H9 (cell line): Measurements from ENCODE around the gene CLPSL1. TPM values are rescaled to one million over a fixed set of nuclear protein-coding genes. Genes with fewer than 3 reads are reported as not detected.

Experiments
- DNase-seq: peaks from one replicate; pipeline ENCODE4 v3.0.0-alpha.2; 2017
- H2AFZ ChIP-seq: one replicate; pipeline ENCODE4 v1.6.1; 2013; ENCODE audit warnings: mild to moderate bottlenecking, low read length, control low read depth, moderate library complexity
- H2AK5ac ChIP-seq: 2 replicates; pipeline ENCODE4 v1.6.1; 2013; ENCODE audit warnings: low read length, control low read depth, mixed read lengths; ENCODE audit not compliant: insufficient read length
- H2BK120ac ChIP-seq: one replicate; pipeline ENCODE4 v1.6.1; 2013; ENCODE audit warnings: low read depth, mild to moderate bottlenecking, low read length, control low read depth, inconsistent platforms; ENCODE audit not compliant: poor library complexity, severe bottlenecking
- H2BK12ac ChIP-seq: 2 replicates; pipeline ENCODE4 v1.6.1; 2013; ENCODE audit warnings: low read length, control low read depth, mixed read lengths, low read depth; ENCODE audit not compliant: insufficient read length
- H2BK15ac ChIP-seq: 2 replicates; pipeline ENCODE4 v1.6.1; 2013; ENCODE audit warnings: low read depth, low read length, control low read depth
- H2BK20ac ChIP-seq: one replicate; pipeline ENCODE4 v1.6.1; 2013; ENCODE audit warnings: low read depth, mild to moderate bottlenecking, low read length, control low read depth, inconsistent platforms; ENCODE audit not compliant: poor library complexity, severe bottlenecking
- H2BK5ac ChIP-seq: 2 replicates; pipeline ENCODE4 v1.6.1; 2013; ENCODE audit warnings: low read length, control low read depth, mixed read lengths; ENCODE audit not compliant: insufficient read length
- H3K14ac ChIP-seq: 2 replicates; pipeline ENCODE4 v1.6.1; 2013; ENCODE audit warnings: low read length, control low read depth; ENCODE audit not compliant: insufficient read depth
- H3K18ac ChIP-seq: 2 replicates; pipeline ENCODE4 v1.6.1; 2013; ENCODE audit warnings: low read depth, mild to moderate bottlenecking, mixed read lengths, low read length, control low read depth; ENCODE audit not compliant: insufficient read length
- H3K23ac ChIP-seq: 2 replicates; pipeline ENCODE4 v1.6.1; 2013; ENCODE audit warnings: low read length, control low read depth, mixed read lengths, low read depth; ENCODE audit not compliant: insufficient read length
- H3K23me2 ChIP-seq: 2 replicates; pipeline ENCODE4 v1.6.1; 2013; ENCODE audit warnings: low read depth, mild to moderate bottlenecking, mixed read lengths, low read length, control low read depth; ENCODE audit not compliant: insufficient read length, poor library complexity, severe bottlenecking
- H3K27ac ChIP-seq: 2 replicates; pipeline ENCODE4 v1.5.1; 2013; ENCODE audit warnings: low read length, control low read depth, mixed read lengths, low read depth; ENCODE audit not compliant: insufficient read length
- H3K27me3 ChIP-seq: 2 replicates; pipeline ENCODE4 v1.6.1; 2013; ENCODE audit warnings: low read length, control low read depth, inconsistent platforms; ENCODE audit not compliant: insufficient read depth
- H3K4ac ChIP-seq: 2 replicates; pipeline ENCODE4 v1.6.1; 2013; ENCODE audit warnings: low read depth, mild to moderate bottlenecking, control low read depth, inconsistent platforms, low read length, moderate library complexity
- H3K4me1 ChIP-seq: 2 replicates; pipeline ENCODE4 v1.6.1; 2013; ENCODE audit warnings: low read length, control low read depth, inconsistent platforms; ENCODE audit not compliant: insufficient read depth
- H3K4me2 ChIP-seq: 2 replicates; pipeline ENCODE4 v1.6.1; 2013; ENCODE audit warnings: low read length, control low read depth, mixed read lengths; ENCODE audit not compliant: insufficient read length, insufficient read depth
- H3K56ac ChIP-seq: 2 replicates; pipeline ENCODE4 v1.6.1; 2013; ENCODE audit warnings: low read depth, mild to moderate bottlenecking, mixed read lengths, low read length, control low read depth; ENCODE audit not compliant: insufficient read length
- H3K79me1 ChIP-seq: 2 replicates; pipeline ENCODE4 v1.6.1; 2013; ENCODE audit warnings: low read depth, mild to moderate bottlenecking, moderate library complexity, low read length, control low read depth, inconsistent platforms; ENCODE audit not compliant: insufficient read depth, poor library complexity, severe bottlenecking
- H3K79me2 ChIP-seq: 2 replicates; pipeline ENCODE4 v1.6.1; 2013; ENCODE audit warnings: low read length, control low read depth, inconsistent platforms; ENCODE audit not compliant: insufficient read depth
- H3K9ac ChIP-seq: 2 replicates; pipeline ENCODE4 v1.6.1; 2013; ENCODE audit warnings: low read length, control low read depth, mixed read lengths; ENCODE audit not compliant: insufficient read length; ENCODE audit errors: extremely low read depth
- H3K9me3 ChIP-seq: one replicate; pipeline ENCODE4 v1.6.1; 2013; ENCODE audit warnings: low read depth, low read length, inconsistent platforms; ENCODE audit not compliant: control insufficient read depth
- H3T11ph ChIP-seq: one replicate; pipeline ENCODE4 v1.6.1; 2013; ENCODE audit warnings: mild to moderate bottlenecking, low read length, control low read depth, inconsistent platforms
- H4K20me1 ChIP-seq: one replicate; pipeline ENCODE4 v1.6.1; 2013; ENCODE audit not compliant: control insufficient read depth, insufficient read length, insufficient read depth
- H4K5ac ChIP-seq: 2 replicates; pipeline ENCODE4 v1.6.1; 2013; ENCODE audit warnings: low read depth, mild to moderate bottlenecking, mixed read lengths, low read length, control low read depth; ENCODE audit not compliant: insufficient read length
- H4K8ac ChIP-seq: replicated peaks from 2 replicates; pipeline ENCODE4 v1.6.1; 2013; ENCODE audit warnings: low read length, control low read depth, mixed read lengths, low read depth; ENCODE audit not compliant: insufficient read length
- H4K91ac ChIP-seq: 2 replicates; pipeline ENCODE4 v1.6.1; 2013; ENCODE audit warnings: low read depth, mild to moderate bottlenecking, moderate library complexity, mixed read lengths, low read length, control low read depth; ENCODE audit not compliant: insufficient read length
- H3K27ac Mint-ChIP-seq, 3 experiments: 2 replicates in 2 of 3; 3 replicates in 1 of 3; pipeline ENCODE4 v1.8.0; 2020 to 2021; ENCODE audit warnings: mixed read lengths in 3 of 3, mild to moderate bottlenecking in 1 of 3, moderate library complexity in 1 of 3
- H3K27me3 Mint-ChIP-seq: 2 replicates; pipeline ENCODE4 v1.8.0; 2021; ENCODE audit warnings: low read depth, mild to moderate bottlenecking, moderate library complexity, mixed read lengths
- H3K36me3 Mint-ChIP-seq, 3 experiments: 2 replicates in 2 of 3; 3 replicates in 1 of 3; pipeline ENCODE4 v1.8.0; 2020 to 2021; ENCODE audit warnings: low read depth in 3 of 3, mixed read lengths in 3 of 3; ENCODE audit not compliant: insufficient read depth in 1 of 3
- H3K4me1 Mint-ChIP-seq, 2 experiments: 2 replicates each; pipeline ENCODE4 v1.8.0; 2020; ENCODE audit warnings: mixed read lengths in 2 of 2
- H3K4me3 Mint-ChIP-seq, 2 experiments: 2 replicates in 1 of 2; 3 replicates in 1 of 2; pipeline ENCODE4 v1.8.0; 2020 to 2021; ENCODE audit warnings: mild to moderate bottlenecking in 2 of 2, mixed read lengths in 2 of 2, moderate library complexity in 1 of 2
- H3K9me3 Mint-ChIP-seq, 2 experiments: 2 replicates in 1 of 2; 3 replicates in 1 of 2; pipeline ENCODE4 v1.8.0; 2020; ENCODE audit warnings: mild to moderate bottlenecking in 2 of 2, mixed read lengths in 2 of 2, moderate library complexity in 1 of 2
- CTCF ChIP-seq: fragments of 200-600 bp; sonication (generic); conservative IDR thresholded peaks from 3 replicates; pipeline ENCODE4 v1.8.0; 2021; ENCODE audit warnings: antibody characterized with exemption, mild to moderate bottlenecking
- WGBS: extraction: QIAGEN DNeasy Blood & Tissue Kit; methylation state at CpG from one replicate; pipeline ENCODE4 v1.1.7; 2013; ENCODE audit warnings: missing lambda C conversion rate, low lambda C conversion rate, mixed read lengths; ENCODE audit not compliant: insufficient read length; ENCODE audit errors: extremely low coverage; 5-methylcytosine and 5-hydroxymethylcytosine counted together
- total RNA-seq: library from RNA; stranded (reverse); gene quantifications from 2 replicates; pipeline ENCODE4 v1.2.1, GENCODE V29; 2021

The CLPSL1 gene
- total RNA-seq, 1 experiment from 2014 or later: not detected

GRCh38 chr6:35746516-35746915 is 34.3 kb upstream of the CLPSL1 start:
- peak overlapping the region in 1 of 3 experiments; percentile 20; a peak in 1 of 7 replicates for H3K27ac Mint-ChIP-seq

More at GRCh38 chr6:35746516-35746915, 34.3 kb upstream of the CLPSL1 start:
- no peaks in the 10 kb centered on the region for H3K79me1 ChIP-seq
- H2BK15ac ChIP-seq: no peak overlapping the region
- Mint-ChIP-seq H3K36me3 (peaks cover 0 to 11% (median 3%) of the 10 kb centered on the region in 3 experiments; a peak in 3 of 7 replicates), H3K9me3 (peaks cover 3 to 9% of the 10 kb centered on the region in 2 experiments; a peak in 4 of 5 replicates), H3K4me3 (no peak overlapping the region), H3K4me1 (peaks cover 14% of the 10 kb centered on the region in 2 experiments), H3K27me3 (no peaks in the 10 kb centered on the region)
- no peak overlapping the region for H4K5ac ChIP-seq
- H3K27me3 ChIP-seq: no peaks in the 10 kb centered on the region
- H3T11ph ChIP-seq: no peak overlapping the region
- no CpG with 5 or more reads among the region's 3 CpGs for WGBS
- no peaks in the 10 kb centered on the region for H3K23me2 ChIP-seq
- H4K91ac ChIP-seq: no peak overlapping the region
- no peak overlapping the region for H2BK5ac ChIP-seq
- no peak overlapping the region for H3K18ac ChIP-seq
- H3K9ac ChIP-seq: no peak overlapping the region
- no peak overlapping the region for H3K14ac ChIP-seq
- H2BK20ac ChIP-seq: no peak overlapping the region
- no peak overlapping the region for H3K27ac ChIP-seq
- DNase-seq: no peak
- no peak overlapping the region for H3K4ac ChIP-seq
- H3K9me3 ChIP-seq: no peaks in the 10 kb centered on the region
- no peak overlapping the region for H2BK120ac ChIP-seq
- H3K79me2 ChIP-seq: no peaks in the 10 kb centered on the region
- no peak overlapping the region for H4K8ac ChIP-seq
- no peaks in the 10 kb centered on the region for H4K20me1 ChIP-seq
- no peak for TF ChIP-seq CTCF
- no peak overlapping the region for H3K4me2 ChIP-seq
- no peak overlapping the region for H2AK5ac ChIP-seq
- H3K23ac ChIP-seq: no peak overlapping the region
- no peak overlapping the region for H3K56ac ChIP-seq
- no peak overlapping the region for H2AFZ ChIP-seq
- no peaks in the 10 kb centered on the region; the same call in 1 of the 2 replicates for H3K4me1 ChIP-seq
- no peak overlapping the region for H2BK12ac ChIP-seq
